ENCODE results near the gene RNF150. TPM values are rescaled to one million over a fixed set of nuclear protein-coding genes. Genes with fewer than 3 reads are reported as not detected.

The RNF150 gene
- total RNA-seq, 1 experiment from 2014 or later, result 1.3 TPM

- Histone ChIP-seq H3K4me1 (ENCODE audit: control insufficient read depth, insufficient read depth, low read length) (no peaks in the 10 kb centered on the region), H3K27ac (ENCODE audit: low read length) (no peak overlapping the region), H3K27me3 (ENCODE audit: control insufficient read depth, insufficient read depth, low read length) (no peaks in the 10 kb centered on the region), H3K9me3 (ENCODE audit: control insufficient read depth, insufficient read depth, low read depth, low read length) (no peaks in the 10 kb centered on the region), H3K4me3 (ENCODE audit: low read depth in 2 of 2, low read length in 2 of 2) (no peak overlapping the region), H3K36me3 (ENCODE audit: control insufficient read depth, insufficient read depth, low read length) (no peaks in the 10 kb centered on the region)
- ChIA-PET POLR2A (no interaction called here), CTCF (no interaction called here)
- BruUV-seq (replicated peaks), result no TSS peak
- in situ Hi-C loops (cut with HindIII; ENCODE audit: low pct_unique_long_range_greater_than_20kb, low sequenced_read_pairs), result no loop called here
- TF ChIP-seq POLR2AphosphoS5 (IDR thresholded peaks at IDR 0.05; ENCODE audit: low read depth, low read length) (no peak), TCF7L2 (IDR thresholded peaks at IDR 0.05; ENCODE audit: low read depth, low read length) (no peak), SIN3A (IDR thresholded peaks at IDR 0.05; ENCODE audit: borderline replicate concordance, insufficient read depth, low read depth, low read length) (no peak), CTCF (IDR thresholded peaks at IDR 0.05) (no peak)
- TF ChIP-seq, protein P1, sequence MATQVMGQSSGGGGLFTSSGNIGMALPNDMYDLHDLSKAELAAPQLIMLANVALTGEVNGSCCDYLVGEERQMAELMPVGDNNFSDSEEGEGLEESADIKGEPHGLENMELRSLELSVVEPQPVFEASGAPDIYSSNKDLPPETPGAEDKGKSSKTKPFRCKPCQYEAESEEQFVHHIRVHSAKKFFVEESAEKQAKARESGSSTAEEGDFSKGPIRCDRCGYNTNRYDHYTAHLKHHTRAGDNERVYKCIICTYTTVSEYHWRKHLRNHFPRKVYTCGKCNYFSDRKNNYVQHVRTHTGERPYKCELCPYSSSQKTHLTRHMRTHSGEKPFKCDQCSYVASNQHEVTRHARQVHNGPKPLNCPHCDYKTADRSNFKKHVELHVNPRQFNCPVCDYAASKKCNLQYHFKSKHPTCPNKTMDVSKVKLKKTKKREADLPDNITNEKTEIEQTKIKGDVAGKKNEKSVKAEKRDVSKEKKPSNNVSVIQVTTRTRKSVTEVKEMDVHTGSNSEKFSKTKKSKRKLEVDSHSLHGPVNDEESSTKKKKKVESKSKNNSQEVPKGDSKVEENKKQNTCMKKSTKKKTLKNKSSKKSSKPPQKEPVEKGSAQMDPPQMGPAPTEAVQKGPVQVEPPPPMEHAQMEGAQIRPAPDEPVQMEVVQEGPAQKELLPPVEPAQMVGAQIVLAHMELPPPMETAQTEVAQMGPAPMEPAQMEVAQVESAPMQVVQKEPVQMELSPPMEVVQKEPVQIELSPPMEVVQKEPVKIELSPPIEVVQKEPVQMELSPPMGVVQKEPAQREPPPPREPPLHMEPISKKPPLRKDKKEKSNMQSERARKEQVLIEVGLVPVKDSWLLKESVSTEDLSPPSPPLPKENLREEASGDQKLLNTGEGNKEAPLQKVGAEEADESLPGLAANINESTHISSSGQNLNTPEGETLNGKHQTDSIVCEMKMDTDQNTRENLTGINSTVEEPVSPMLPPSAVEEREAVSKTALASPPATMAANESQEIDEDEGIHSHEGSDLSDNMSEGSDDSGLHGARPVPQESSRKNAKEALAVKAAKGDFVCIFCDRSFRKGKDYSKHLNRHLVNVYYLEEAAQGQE (IDR thresholded peaks at IDR 0.05; ENCODE audit: insufficient read depth in 1 of 2, low read depth in 2 of 2, low read length in 1 of 2), result no peak
- intact Hi-C loops (cut with micrococcal nuclease; ENCODE audit: unreplicated experiment), result no loop called here
- ATAC-seq, result no peak
- no peak for DNase-seq (ENCODE audit: low read depth, low spot score)
Measured at GRCh38 chr4:141009931-141010330, 123.3 kb downstream of the RNF150 start.

DNA sequence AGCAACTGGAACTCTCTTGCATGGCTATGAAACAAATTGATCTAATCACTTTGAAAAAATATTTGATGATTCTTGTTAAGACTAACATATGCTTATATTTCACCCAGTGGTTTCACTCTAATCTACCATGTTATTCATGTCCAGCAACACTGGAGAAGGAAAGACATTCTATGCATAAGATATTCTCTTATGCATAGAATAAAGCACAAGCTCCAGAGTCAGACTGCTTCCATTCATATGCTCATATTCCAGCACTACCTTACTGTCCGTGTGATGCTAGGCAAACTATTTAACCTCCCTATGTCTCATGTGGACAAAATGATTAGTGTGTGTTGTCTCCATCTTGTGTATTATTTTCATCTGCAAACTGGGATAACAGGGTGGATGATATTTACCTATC, 124.1 kb downstream of the RNF150 start:
- Histone ChIP-seq H3K36me3 (ENCODE audit: control insufficient read depth, insufficient read depth, low read length) (no peaks in the 10 kb centered on the region), H3K4me1 (ENCODE audit: control insufficient read depth, insufficient read depth, low read length) (no peaks in the 10 kb centered on the region), H3K27me3 (ENCODE audit: control insufficient read depth, insufficient read depth, low read length) (no peaks in the 10 kb centered on the region), H3K9me3 (ENCODE audit: control insufficient read depth, insufficient read depth, low read depth, low read length) (no peaks in the 10 kb centered on the region), H3K27ac (ENCODE audit: low read length) (no peak overlapping the region), H3K4me3 (ENCODE audit: low read depth in 2 of 2, low read length in 2 of 2) (no peak overlapping the region)
- BruUV-seq (replicated peaks), result no TSS peak
- ATAC-seq (no peak), DNase-seq (ENCODE audit: low read depth, low spot score) (no peak)
- CTCF ChIA-PET, result no interaction called here
- POLR2A ChIA-PET, result no interaction called here
- no peak for TF ChIP-seq POLR2AphosphoS5 (IDR thresholded peaks at IDR 0.05; ENCODE audit: low read depth, low read length)
- TF ChIP-seq SIN3A (IDR thresholded peaks at IDR 0.05; ENCODE audit: borderline replicate concordance, insufficient read depth, low read depth, low read length), result no peak
- no peak for TF ChIP-seq CTCF (IDR thresholded peaks at IDR 0.05)
- TF ChIP-seq TCF7L2 (IDR thresholded peaks at IDR 0.05; ENCODE audit: low read depth, low read length), result no peak
- TF ChIP-seq, protein P1 (IDR thresholded peaks at IDR 0.05; ENCODE audit: insufficient read depth in 1 of 2, low read depth in 2 of 2, low read length in 1 of 2), result no peak
- in situ Hi-C loops (cut with HindIII; ENCODE audit: low pct_unique_long_range_greater_than_20kb, low sequenced_read_pairs) (no loop called here), intact Hi-C loops (cut with micrococcal nuclease; ENCODE audit: unreplicated experiment) (no loop called here)
